ENCODE results near the gene ZNF630. TPM values are rescaled to one million over a fixed set of nuclear protein-coding genes. Genes with fewer than 3 reads are reported as not detected.

Gene ZNF630
- total RNA-seq, 2 experiments from 2014 or later: 1.3 to 2.7 TPM

DNA sequence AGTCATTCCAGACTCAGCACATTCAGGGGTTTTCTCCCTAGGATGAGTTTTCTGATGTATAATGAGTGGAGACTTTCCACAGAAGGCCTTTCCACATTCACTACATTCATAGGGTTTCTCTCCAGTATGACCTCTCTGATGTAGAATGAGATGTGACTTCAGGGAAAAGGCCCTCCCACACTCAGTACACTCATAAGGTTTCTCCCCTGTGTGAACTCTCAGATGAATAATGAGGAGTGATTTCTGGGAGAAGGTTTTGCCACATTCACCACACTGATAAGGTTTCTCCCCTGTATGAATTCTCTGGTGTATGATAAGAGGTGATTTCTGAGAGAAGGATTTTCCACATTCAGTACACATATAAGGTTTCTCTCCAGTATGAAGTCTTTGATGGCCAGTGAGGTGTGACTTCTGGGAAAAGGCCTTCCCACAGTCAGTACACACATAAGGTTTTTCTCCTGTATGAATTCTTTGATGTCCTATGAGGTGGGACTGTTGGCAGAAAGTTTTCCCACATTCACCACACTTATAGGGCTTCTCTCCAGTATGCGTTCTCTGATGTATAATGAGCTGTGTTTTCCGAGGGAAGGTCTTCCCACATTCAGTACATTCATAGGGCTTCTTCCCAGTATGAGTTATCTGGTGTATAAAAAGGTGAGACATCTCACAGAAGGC lies 12.7 kb downstream of the ZNF630 start:
- Histone ChIP-seq H3K9me2 (ENCODE audit: insufficient read depth, low read length) (no peaks in the 10 kb centered on the region), H4K20me1 (ENCODE audit: insufficient read depth, low read length) (no peaks in the 10 kb centered on the region), H2AFZ (ENCODE audit: low read length) (no peak overlapping the region), H3K36me3 (ENCODE audit: insufficient read depth, low read length) (peaks cover 38% of the 10 kb centered on the region), H3K4me3 (ENCODE audit: low read depth, low read length, poor library complexity, severe bottlenecking) (no peak overlapping the region), H3K4me2 (ENCODE audit: low read length) (no peak overlapping the region), H3K27ac (ENCODE audit: low read depth, low read length, poor library complexity, severe bottlenecking) (no peak overlapping the region), H3K79me2 (ENCODE audit: insufficient read depth, low read depth, low read length) (no peaks in the 10 kb centered on the region), H3K9me3 (ENCODE audit: low read length) (no peaks in the 10 kb centered on the region), H3K4me1 (ENCODE audit: insufficient read depth, low read length, poor library complexity, severe bottlenecking) (no peaks in the 10 kb centered on the region)
- intact Hi-C loops (cut with micrococcal nuclease; ENCODE audit: unreplicated experiment): no loop called here
- BruUV-seq (replicated peaks): no TSS peak
- no peak for TF ChIP-seq EZH2phosphoT487 (IDR thresholded peaks at IDR 0.05; ENCODE audit: borderline replicate concordance, low read depth, low read length)
- TF ChIP-seq, protein P1, sequence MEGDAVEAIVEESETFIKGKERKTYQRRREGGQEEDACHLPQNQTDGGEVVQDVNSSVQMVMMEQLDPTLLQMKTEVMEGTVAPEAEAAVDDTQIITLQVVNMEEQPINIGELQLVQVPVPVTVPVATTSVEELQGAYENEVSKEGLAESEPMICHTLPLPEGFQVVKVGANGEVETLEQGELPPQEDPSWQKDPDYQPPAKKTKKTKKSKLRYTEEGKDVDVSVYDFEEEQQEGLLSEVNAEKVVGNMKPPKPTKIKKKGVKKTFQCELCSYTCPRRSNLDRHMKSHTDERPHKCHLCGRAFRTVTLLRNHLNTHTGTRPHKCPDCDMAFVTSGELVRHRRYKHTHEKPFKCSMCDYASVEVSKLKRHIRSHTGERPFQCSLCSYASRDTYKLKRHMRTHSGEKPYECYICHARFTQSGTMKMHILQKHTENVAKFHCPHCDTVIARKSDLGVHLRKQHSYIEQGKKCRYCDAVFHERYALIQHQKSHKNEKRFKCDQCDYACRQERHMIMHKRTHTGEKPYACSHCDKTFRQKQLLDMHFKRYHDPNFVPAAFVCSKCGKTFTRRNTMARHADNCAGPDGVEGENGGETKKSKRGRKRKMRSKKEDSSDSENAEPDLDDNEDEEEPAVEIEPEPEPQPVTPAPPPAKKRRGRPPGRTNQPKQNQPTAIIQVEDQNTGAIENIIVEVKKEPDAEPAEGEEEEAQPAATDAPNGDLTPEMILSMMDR (conservative IDR thresholded peaks at IDR 0.05; ENCODE audit: low read length): no peak
- DNase-seq (ENCODE audit: low spot score): no peak
- ChIA-PET CTCF (ENCODE audit: unreplicated experiment) (no interaction called here), POLR2A (no interaction called here)

DNA sequence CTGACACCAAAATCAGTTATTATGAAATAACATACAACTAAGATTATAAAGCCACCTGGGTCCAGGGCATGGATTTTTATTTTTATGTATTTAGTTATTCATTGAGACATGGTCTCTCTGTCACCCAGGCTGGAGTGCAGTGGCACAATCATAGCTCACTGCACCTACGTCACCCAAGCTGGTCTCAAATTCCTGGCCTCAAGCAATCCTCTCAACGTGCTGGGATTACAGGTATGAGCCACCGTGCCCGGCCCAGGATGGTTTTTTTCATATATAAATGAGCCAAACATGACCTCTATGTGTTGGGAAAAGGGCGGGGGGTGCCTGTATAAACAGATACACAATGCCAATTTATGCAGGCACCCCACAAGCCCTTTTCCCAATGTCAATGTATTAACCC lies 24.6 kb downstream of the ZNF630 start:
- Histone ChIP-seq H3K9me3 (ENCODE audit: low read length) (no peaks in the 10 kb centered on the region), H3K4me2 (ENCODE audit: low read length) (no peak overlapping the region), H3K79me2 (ENCODE audit: insufficient read depth, low read depth, low read length) (no peaks in the 10 kb centered on the region), H4K20me1 (ENCODE audit: insufficient read depth, low read length) (no peaks in the 10 kb centered on the region), H3K9me2 (ENCODE audit: insufficient read depth, low read length) (no peaks in the 10 kb centered on the region), H3K27ac (ENCODE audit: low read depth, low read length, poor library complexity, severe bottlenecking) (no peak overlapping the region), H2AFZ (ENCODE audit: low read length) (no peak overlapping the region), H3K36me3 (ENCODE audit: insufficient read depth, low read length) (no peaks in the 10 kb centered on the region), H3K4me3 (ENCODE audit: low read depth, low read length, poor library complexity, severe bottlenecking) (no peak overlapping the region), H3K4me1 (ENCODE audit: insufficient read depth, low read length, poor library complexity, severe bottlenecking) (no peaks in the 10 kb centered on the region)
- TF ChIP-seq, protein P1 (conservative IDR thresholded peaks at IDR 0.05; ENCODE audit: low read length): no peak
- TF ChIP-seq EZH2phosphoT487 (IDR thresholded peaks at IDR 0.05; ENCODE audit: borderline replicate concordance, low read depth, low read length): no peak
- POLR2A ChIA-PET: no interaction called here
- CTCF ChIA-PET (ENCODE audit: unreplicated experiment): no interaction called here
- intact Hi-C loops (cut with micrococcal nuclease; ENCODE audit: unreplicated experiment): no loop called here
- DNase-seq (ENCODE audit: low spot score): no peak
- no TSS peak for BruUV-seq (replicated peaks)

DNA sequence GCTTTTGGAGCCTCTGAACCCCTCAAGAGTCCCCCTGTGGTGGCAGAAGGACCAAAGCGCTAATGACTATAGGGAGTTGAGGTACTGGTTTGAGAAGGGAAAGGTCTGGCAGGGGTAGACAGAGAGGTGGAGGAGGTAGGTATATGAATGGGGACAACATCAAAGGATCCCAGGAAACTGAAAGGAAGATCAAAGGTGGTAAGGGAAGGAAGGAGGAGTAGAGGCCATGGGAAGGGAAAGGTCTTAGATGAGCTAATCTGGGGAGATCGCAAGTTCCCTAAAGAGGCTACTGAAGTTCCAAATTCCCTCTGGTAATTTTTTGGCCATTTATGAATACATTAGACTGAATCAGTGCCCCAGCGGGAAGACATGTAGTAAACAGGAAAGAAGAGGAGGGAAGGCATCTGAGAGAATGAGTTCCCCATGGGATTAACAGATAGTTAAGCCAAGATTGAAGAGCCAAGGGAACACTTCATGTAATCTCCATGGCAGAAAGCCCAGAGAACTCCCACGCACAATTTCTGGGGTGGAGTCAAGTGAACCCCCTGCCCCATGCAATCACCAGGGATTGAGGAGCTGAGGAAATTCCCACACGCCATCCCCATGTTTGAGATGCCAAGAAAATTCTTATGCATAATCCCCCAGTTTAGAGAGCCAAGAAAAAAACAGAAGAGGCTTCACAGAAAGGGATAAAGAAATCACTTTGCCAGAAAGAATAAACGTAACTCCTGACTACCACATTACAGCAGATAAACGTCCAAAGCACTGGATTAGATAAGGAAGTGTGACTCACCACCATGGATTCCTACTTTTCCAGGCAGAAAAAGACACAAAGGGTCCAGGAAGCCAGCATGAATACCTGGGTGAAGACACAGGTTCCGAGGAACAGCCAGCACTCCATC lies 25.8 kb downstream of the ZNF630 start:
- Histone ChIP-seq H3K79me2 (ENCODE audit: insufficient read depth, low read depth, low read length) (no peaks in the 10 kb centered on the region), H4K20me1 (ENCODE audit: insufficient read depth, low read length) (no peaks in the 10 kb centered on the region), H3K36me3 (ENCODE audit: insufficient read depth, low read length) (no peaks in the 10 kb centered on the region), H2AFZ (ENCODE audit: low read length) (no peak overlapping the region), H3K9me2 (ENCODE audit: insufficient read depth, low read length) (no peaks in the 10 kb centered on the region), H3K4me3 (ENCODE audit: low read depth, low read length, poor library complexity, severe bottlenecking) (no peak overlapping the region), H3K27ac (ENCODE audit: low read depth, low read length, poor library complexity, severe bottlenecking) (no peak overlapping the region), H3K9me3 (ENCODE audit: low read length) (no peaks in the 10 kb centered on the region), H3K4me2 (ENCODE audit: low read length) (no peak overlapping the region), H3K4me1 (ENCODE audit: insufficient read depth, low read length, poor library complexity, severe bottlenecking) (no peaks in the 10 kb centered on the region)
- BruUV-seq (replicated peaks): no TSS peak
- POLR2A ChIA-PET: no interaction called here
- TF ChIP-seq EZH2phosphoT487 (IDR thresholded peaks at IDR 0.05; ENCODE audit: borderline replicate concordance, low read depth, low read length): no peak
- TF ChIP-seq, protein P1 (conservative IDR thresholded peaks at IDR 0.05; ENCODE audit: low read length): no peak
- CTCF ChIA-PET (ENCODE audit: unreplicated experiment): no interaction called here
- intact Hi-C loops (cut with micrococcal nuclease; ENCODE audit: unreplicated experiment): no loop called here
- DNase-seq (ENCODE audit: low spot score): no peak
